Smooth muscle cell (in vitro differentiated cells): ENCODE data around the gene GPR143. TPM values are rescaled to one million over a fixed set of nuclear protein-coding genes. Genes with fewer than 3 reads are reported as not detected.

ENCODE experiments used
- DNase-seq: peaks from one replicate; lab custom pipeline; 2025; ENCODE audit not compliant: unreplicated experiment; lab: John Stamatoyannopoulos, UW
- H2AFZ ChIP-seq: fragments of 200-600 bp; sonication (generic); 2 replicates; pipeline ENCODE4 v1.6.0; 2016; ENCODE audit warnings: antibody characterized with exemption, low read depth, mild to moderate bottlenecking
- H3F3A ChIP-seq: fragments of 200-600 bp; sonication (generic); 2 replicates; pipeline ENCODE4 v1.6.0; 2017; ENCODE audit warnings: antibody characterized with exemption, low read depth
- H3K27ac ChIP-seq: fragments of 200-600 bp; sonication (generic); 2 replicates; pipeline ENCODE4 v1.5.1; 2016; ENCODE audit warnings: low read depth, mild to moderate bottlenecking
- H3K27me3 ChIP-seq: fragments of 200-600 bp; sonication (generic); 2 replicates; pipeline ENCODE4 v1.6.1; 2016; ENCODE audit warnings: low read depth, mild to moderate bottlenecking
- H3K36me3 ChIP-seq: fragments of 200-600 bp; sonication (generic); 2 replicates; pipeline ENCODE4 v1.5.1; 2016; ENCODE audit warnings: low read depth
- H3K4me1 ChIP-seq: fragments of 200-600 bp; sonication (generic); 2 replicates; pipeline ENCODE4 v1.5.1; 2016; ENCODE audit warnings: low read depth
- H3K4me2 ChIP-seq: fragments of 200-600 bp; sonication (generic); 2 replicates; pipeline ENCODE4 v1.6.0; 2016; ENCODE audit warnings: mild to moderate bottlenecking
- H3K4me3 ChIP-seq: fragments of 200-600 bp; sonication (generic); 2 replicates; pipeline ENCODE4 v1.5.1; 2016; ENCODE audit warnings: mild to moderate bottlenecking
- H3K79me2 ChIP-seq: fragments of 200-600 bp; sonication (generic); 2 replicates; pipeline ENCODE4 v1.6.0; 2016; ENCODE audit warnings: low read depth, mild to moderate bottlenecking
- H3K9ac ChIP-seq: fragments of 200-600 bp; sonication (generic); 2 replicates; pipeline ENCODE4 v1.6.0; 2016; ENCODE audit warnings: low read depth
- H3K9me3 ChIP-seq: fragments of 200-600 bp; sonication (generic); replicated peaks from 2 replicates; pipeline ENCODE4 v1.5.1; 2016; ENCODE audit warnings: low read depth
- H4K20me1 ChIP-seq: fragments of 200-600 bp; sonication (generic); 2 replicates; pipeline ENCODE4 v1.6.0; 2016; ENCODE audit warnings: low read depth
- CTCF ChIP-seq: fragments of 200-600 bp; sonication (generic); IDR thresholded peaks from 2 replicates; pipeline ENCODE4 v1.5.1; 2017; ENCODE audit warnings: borderline replicate concordance, mild to moderate bottlenecking, antibody characterized with exemption; ENCODE audit not compliant: insufficient read depth, poor library complexity, severe bottlenecking
- WGBS: methylation state at CpG from one replicate; pipeline ENCODE4 v1.1.7; 2016; ENCODE audit warnings: low lambda C conversion rate; 5-methylcytosine and 5-hydroxymethylcytosine counted together
- polyA plus RNA-seq: library from polyadenylated mRNA; unstranded; fragments of >200 nt; fragmentation: Nextera tagmentation; extraction: Ambion mirVana; gene quantifications from 2 replicates; pipeline ENCODE4 v1.2.1, GENCODE V29; 2016
- total RNA-seq: library from RNA; depleted of rRNA; stranded (reverse); fragments of >200 nt; gene quantifications from 2 replicates; pipeline ENCODE4 v1.2.3, GENCODE V29; 2014

Gene GPR143
- total and polyA plus RNA-seq, 2 experiments from 2014 or later, result 0.72 to 1.4 TPM

- WGBS, result 84% methylated on average over 9 of the region's 9 CpGs
- DNase-seq, result no peak
- H2AFZ ChIP-seq, result no peak overlapping the region
Observed at GRCh38 chrX:9681011-9681410, 84.6 kb downstream of the GPR143 start.

GRCh38 chrX:9678215-9678965 lies 87.3 kb downstream of the GPR143 start:
- Histone ChIP-seq H3K9ac (no peak overlapping the region), H3K79me2 (no peaks in the 10 kb centered on the region), H4K20me1 (no peaks in the 10 kb centered on the region), H3F3A (no peaks in the 10 kb centered on the region), H3K4me3 (no peak overlapping the region), H3K9me3 (no peaks in the 10 kb centered on the region), H2AFZ (no peak overlapping the region), H3K4me2 (no peak overlapping the region), H3K27me3 (no peaks in the 10 kb centered on the region), H3K4me1 (no peaks in the 10 kb centered on the region), H3K27ac (no peak overlapping the region), H3K36me3 (no peaks in the 10 kb centered on the region)
- 78% methylated on average over 3 of the region's 3 CpGs for WGBS
- no peak for TF ChIP-seq CTCF
- DNase-seq, result no peak

More at GRCh38 chrX:9681011-9681410, 84.6 kb downstream of the GPR143 start:
- Histone ChIP-seq H3K9ac (no peak overlapping the region), H3K9me3 (no peaks in the 10 kb centered on the region), H3F3A (no peaks in the 10 kb centered on the region), H3K4me2 (no peak overlapping the region), H3K36me3 (no peaks in the 10 kb centered on the region), H3K4me3 (no peak overlapping the region), H4K20me1 (no peaks in the 10 kb centered on the region), H3K79me2 (no peaks in the 10 kb centered on the region), H3K27me3 (no peaks in the 10 kb centered on the region), H3K27ac (no peak overlapping the region), H3K4me1 (no peaks in the 10 kb centered on the region)
- no peak for TF ChIP-seq CTCF

- H3K27ac ChIP-seq, result no peak overlapping the region
Observed at GRCh38 chrX:9677098-9677739, 88.4 kb downstream of the GPR143 start.

More at GRCh38 chrX:9677098-9677739, 88.4 kb downstream of the GPR143 start:
- 71% methylated on average over 7 of the region's 7 CpGs for WGBS
- no peak overlapping the region for H3K9ac ChIP-seq
- no peak for DNase-seq
- no peak overlapping the region for H3K4me3 ChIP-seq
- no peak for TF ChIP-seq CTCF
- no peaks in the 10 kb centered on the region for H3K79me2 ChIP-seq
- H2AFZ ChIP-seq, result no peak overlapping the region
- H3K27me3 ChIP-seq, result no peaks in the 10 kb centered on the region
- H3K4me1 ChIP-seq, result no peaks in the 10 kb centered on the region
- H3K36me3 ChIP-seq, result no peaks in the 10 kb centered on the region
- no peaks in the 10 kb centered on the region for H4K20me1 ChIP-seq
- H3F3A ChIP-seq, result no peaks in the 10 kb centered on the region
- H3K4me2 ChIP-seq, result no peak overlapping the region
- H3K9me3 ChIP-seq, result no peaks in the 10 kb centered on the region
